Right lobe of liver (tissue), 4 donors: ENCODE data around the gene SH2D3A.

Experiments
- POLR2A ChIP-seq: fragments of 450-650 bp; IDR thresholded peaks from one replicate; pipeline ENCODE4 v1.6.1; 2017; ENCODE audit warnings: antibody characterized with exemption, mild to moderate bottlenecking
- TF ChIP-seq, protein P1 (sequence below), 4 donors: fragments of 200-600 bp in 3 of 4; fragments of 450-650 bp in 1 of 4; IDR thresholded peaks; one replicate each; pipeline versions ENCODE4 v1.5.1 to v1.8.0; 2016 to 2022; ENCODE audit warnings: antibody characterized with exemption in 4 of 4, mild to moderate bottlenecking in 2 of 4
- donor health status: DM: no; HTN: no; CAD: no.
- donor health status: DM: no; HTN: no; CAD: no.
- donor health status: DM: no; HTN: yes; CAD: no.

DNA sequence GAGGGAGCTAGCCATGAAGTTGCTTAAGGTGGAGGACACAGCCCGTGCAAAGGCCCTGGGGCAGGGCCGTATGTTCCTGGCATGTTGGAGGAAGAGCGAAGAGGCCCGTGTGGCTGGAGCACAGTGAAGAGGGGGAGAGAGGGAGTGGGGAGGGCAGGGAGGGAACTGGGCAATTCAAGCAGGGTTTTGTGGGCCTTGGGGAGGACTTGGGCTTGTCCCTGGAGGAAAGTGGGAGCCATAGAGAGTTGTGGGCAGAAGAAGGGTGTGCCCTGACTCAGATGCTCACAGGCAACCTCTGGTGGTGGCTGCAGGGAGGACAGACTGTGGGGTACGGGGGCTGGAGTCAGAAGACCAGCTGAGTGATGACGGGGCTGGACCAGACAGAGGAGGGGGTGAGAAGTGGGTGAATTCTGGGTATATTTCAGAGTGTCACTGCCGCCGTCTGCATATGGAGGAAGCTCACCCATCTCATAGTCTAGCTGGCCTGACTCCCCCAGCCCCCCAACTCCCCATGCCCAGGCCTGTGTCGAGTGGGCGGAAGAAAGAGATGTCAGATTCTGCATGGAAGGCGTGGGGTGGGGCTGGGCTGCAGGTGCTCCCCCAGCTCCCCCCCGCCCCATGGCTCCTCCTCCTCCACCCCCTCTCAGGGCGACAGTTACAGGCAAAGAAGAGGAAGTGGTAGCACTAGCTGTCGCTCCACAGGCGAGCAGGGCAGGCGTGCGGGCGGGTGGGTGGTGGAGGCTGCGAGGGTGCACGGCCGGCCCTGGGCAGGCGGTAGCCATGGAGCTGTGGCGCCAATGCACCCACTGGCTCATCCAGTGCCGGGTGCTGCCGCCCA, 5.0 kb upstream of the SH2D3A start, which contains the start of gene VAV1:
- TF ChIP-seq, protein P1, sequence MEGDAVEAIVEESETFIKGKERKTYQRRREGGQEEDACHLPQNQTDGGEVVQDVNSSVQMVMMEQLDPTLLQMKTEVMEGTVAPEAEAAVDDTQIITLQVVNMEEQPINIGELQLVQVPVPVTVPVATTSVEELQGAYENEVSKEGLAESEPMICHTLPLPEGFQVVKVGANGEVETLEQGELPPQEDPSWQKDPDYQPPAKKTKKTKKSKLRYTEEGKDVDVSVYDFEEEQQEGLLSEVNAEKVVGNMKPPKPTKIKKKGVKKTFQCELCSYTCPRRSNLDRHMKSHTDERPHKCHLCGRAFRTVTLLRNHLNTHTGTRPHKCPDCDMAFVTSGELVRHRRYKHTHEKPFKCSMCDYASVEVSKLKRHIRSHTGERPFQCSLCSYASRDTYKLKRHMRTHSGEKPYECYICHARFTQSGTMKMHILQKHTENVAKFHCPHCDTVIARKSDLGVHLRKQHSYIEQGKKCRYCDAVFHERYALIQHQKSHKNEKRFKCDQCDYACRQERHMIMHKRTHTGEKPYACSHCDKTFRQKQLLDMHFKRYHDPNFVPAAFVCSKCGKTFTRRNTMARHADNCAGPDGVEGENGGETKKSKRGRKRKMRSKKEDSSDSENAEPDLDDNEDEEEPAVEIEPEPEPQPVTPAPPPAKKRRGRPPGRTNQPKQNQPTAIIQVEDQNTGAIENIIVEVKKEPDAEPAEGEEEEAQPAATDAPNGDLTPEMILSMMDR (IDR thresholded peaks at IDR 0.05), result peak in 1 of 4 donors; percentile 23
- no peak for TF ChIP-seq POLR2A
